Measurements from ENCODE around the gene ASTN2.

Gene ASTN2

DNA sequence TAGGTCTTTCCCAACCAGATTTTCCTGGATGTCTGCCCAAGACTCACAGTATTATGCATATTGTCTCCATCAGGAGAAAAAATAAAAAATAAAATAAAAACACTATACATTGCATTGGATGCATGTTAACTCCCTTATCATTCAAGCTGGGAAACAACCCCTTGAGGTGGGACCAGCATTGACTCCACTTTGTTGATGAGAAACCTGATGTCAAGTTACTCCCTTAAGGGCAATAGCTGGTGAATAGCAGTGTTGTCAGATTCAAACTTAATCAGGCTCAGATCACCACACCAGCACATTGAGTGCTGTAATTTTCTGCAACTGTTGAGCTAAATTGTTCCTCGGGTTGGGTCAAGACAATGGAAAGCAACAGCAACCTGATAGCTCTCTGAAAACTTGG lies 991.7 kb downstream of the ASTN2 start:
- DNase-seq (ENCODE audit: low read depth in 2 of 2): no peak

DNA sequence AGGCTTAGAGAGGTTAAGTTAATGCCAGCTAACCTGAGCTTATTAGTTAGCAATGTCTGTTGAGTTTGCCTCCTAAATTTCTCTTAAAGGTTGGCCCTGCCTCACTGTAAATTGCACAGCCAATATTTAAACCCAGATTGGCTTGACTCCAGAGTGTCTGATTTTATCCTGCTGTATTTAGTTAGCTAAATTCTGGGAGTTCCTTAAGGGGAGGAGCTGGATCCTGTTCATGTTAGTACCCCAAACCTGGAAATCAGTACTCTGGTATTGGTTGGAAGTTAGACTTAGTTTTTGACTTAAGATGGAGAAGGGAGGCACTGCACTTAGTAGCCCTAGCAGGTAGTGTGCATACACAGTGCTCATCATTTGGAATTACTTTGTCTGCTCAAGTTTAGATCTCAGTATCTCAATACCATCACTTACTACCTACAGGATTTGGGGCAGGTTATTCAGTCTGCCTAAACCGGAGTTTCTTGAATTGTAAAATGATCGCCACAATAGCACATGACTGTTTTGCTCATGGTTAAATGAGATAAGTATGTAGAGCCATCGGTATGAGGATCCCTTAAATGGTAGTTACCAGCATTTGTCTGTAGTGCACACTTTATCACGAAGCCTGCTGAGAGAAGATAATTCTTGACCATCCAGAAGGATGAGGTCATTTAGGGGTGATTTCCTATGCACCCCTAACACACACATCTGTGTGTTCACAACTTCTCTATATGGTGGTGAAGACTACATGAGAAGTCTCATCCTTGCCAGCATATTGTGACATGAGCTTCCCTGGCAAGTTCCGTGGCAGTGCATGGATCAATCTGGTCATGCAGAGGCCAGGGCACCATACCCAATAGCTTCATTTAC lies 992.5 kb downstream of the ASTN2 start:
- no peak for DNase-seq (ENCODE audit: low read depth in 2 of 2)

DNA sequence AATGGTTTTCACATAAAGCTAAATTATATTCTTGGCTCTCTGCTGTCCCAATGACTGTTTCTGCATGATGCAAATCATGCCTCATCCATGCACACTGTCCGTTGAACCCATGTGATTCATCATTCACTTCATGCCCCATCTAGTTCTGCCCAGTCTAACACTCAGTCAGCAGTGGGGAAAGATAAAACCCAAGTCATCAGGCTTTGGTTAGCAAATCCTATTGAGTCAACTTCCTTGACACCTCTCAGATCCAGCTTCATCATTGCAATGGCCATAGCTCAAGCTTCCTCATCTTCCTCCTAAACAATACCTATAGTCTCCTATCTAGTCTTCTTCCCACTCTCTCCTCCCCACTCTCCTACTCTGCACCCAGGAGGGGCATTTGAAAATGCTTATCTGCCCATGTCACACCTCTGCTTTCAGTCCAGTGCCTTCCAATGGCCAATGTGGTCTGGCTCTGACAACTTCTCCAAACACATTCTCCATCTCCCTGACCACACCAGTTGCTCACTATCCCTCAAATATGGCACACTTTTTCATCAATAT lies 993.8 kb downstream of the ASTN2 start:
- no peak for DNase-seq (ENCODE audit: low read depth in 2 of 2)

GRCh38 chr9:116419181-116419580 lies 995.7 kb downstream of the ASTN2 start:
- DNase-seq (ENCODE audit: low read depth in 2 of 2): no peak

GRCh38 chr9:116417464-116417863 lies 997.4 kb downstream of the ASTN2 start:
- DNase-seq (ENCODE audit: low read depth in 2 of 2): no peak

GRCh38 chr9:116416421-116416820 lies 998.4 kb downstream of the ASTN2 start:
- no peak for DNase-seq (ENCODE audit: low read depth in 2 of 2)

DNA sequence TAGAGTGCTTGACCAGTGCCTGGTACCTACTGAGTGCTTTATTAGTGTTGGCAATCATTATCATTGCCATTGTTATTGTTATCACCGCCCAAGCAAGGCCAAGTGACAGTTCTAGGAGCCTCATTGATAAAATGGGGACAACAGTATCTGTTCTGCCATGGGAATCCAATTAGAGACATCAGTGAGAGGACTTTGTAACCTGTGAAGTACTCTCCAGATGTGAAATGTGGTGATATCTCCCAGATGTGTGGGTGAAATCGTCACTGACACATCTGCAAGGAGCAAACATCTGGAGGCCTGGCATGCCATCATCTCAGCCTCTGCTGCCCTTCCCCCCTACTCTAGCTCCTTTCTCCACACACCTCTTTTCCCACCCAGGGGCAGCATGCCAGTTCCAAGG lies 1000.5 kb downstream of the ASTN2 start:
- no peak for DNase-seq (ENCODE audit: low read depth in 2 of 2)

GRCh38 chr9:116411506-116411905 lies 1003.4 kb downstream of the ASTN2 start:
- no peak for DNase-seq (ENCODE audit: low read depth in 2 of 2)

GRCh38 chr9:116409638-116410037 lies 1005.2 kb downstream of the ASTN2 start:
- no peak for DNase-seq (ENCODE audit: low read depth in 2 of 2)

GRCh38 chr9:116409129-116409528 lies 1005.7 kb downstream of the ASTN2 start:
- DNase-seq (ENCODE audit: low read depth in 2 of 2): no peak

GRCh38 chr9:116406469-116406868 lies 1008.4 kb downstream of the ASTN2 start:
- no peak for DNase-seq (ENCODE audit: low read depth in 2 of 2)

DNA sequence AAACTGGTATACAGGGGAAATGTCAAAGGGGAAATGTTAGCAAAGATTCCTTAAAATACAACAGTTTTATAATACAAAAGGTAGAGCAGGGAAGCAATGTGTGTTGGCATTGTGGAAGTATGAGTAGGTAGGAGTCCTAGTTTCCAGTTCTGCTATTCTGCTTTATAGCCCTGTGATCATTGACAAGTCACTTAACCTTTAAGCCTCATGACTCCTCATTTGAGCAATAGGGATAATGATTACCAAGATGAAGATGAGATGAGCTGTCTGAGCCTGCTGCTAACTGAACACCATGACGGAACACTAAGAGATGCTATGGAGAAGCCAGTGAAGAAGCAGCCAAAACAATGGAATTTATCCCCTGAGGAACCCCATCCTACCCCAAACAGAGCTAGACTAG lies 1009.5 kb downstream of the ASTN2 start:
- DNase-seq (ENCODE audit: low read depth in 2 of 2): no peak

GRCh38 chr9:116404228-116404627 lies 1010.6 kb downstream of the ASTN2 start:
- no peak for DNase-seq (ENCODE audit: low read depth in 2 of 2)

DNA sequence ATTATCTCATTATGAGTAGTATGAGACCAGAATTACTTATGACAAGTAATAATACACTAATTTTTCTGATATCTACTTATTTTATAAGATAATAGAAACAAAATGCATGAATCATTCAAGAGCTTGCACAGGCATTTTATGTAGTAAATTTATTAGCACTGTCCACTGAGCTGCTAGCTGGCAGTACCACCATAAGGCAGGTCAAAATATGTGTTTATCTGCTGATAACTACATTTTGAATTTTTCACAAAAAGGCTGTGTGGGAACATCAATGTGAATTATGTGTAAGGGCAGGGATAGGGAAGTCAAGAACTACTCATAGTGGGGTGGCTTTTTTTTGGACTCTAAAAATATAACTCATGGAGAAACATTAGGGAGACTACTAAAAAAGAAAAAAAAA lies 1011.7 kb downstream of the ASTN2 start:
- DNase-seq (ENCODE audit: low read depth in 2 of 2): no peak

DNA sequence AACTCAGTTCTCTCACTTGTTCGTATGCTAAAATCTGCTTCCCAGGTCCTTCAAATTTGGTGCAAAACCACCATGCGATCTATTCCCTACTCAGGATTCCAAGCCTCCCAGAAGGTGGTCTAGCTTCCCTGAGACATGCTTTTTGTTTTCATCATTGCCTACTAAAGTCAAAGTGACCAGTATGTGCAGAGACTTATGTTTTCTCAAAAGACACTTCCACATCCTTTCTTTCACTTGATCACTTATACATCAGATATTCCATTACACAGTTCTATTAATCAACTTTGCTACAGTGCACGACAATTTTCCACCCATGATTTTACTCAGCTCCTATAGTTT lies 1019.2 kb downstream of the ASTN2 start:
- DNase-seq (ENCODE audit: low read depth in 2 of 2): no peak

DNA sequence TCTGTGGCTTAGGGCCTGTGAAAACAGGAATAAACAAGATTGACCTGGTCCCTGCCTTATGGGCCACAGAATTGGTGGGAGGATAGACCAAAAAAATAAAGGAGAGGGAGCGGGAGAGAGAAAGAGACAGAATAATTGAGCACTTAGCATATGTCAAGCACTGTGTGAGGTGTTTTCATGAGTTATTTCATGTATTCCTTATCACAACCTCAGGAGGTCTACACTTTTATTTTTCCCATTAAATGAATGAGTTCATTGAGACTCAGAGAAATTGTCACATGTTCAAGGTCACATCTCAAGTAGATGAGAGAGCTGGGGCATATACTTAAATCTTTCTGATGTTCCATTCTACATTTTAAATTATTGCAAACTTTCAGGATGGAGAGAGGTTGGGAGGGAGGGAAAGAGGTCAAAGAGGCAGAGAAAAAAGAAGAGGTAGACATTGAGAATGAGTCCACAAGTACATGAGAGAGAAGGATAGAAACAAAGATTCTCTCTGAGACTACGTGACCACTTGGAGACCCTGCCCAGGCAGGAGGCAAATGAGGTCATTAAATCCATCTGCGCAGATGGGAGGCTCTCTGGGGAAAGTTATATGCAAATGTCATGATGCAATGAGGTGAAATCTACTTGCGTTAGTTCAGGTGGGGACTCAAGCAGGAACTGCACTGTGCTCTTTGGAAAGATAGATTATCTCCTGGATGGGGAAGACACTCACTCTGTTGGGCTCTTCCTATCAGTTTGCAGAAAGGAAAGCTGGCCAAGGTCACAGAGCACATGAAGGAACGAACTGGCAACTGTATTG lies 1019.8 kb downstream of the ASTN2 start:
- no peak for DNase-seq (ENCODE audit: low read depth in 2 of 2)

- no peak for DNase-seq (ENCODE audit: low read depth in 2 of 2)
Observed at GRCh38 chr9:116394070-116394469, 1020.8 kb downstream of the ASTN2 start.

GRCh38 chr9:116393198-116393597 lies 1021.7 kb downstream of the ASTN2 start:
- no peak for DNase-seq (ENCODE audit: low read depth in 2 of 2)

DNA sequence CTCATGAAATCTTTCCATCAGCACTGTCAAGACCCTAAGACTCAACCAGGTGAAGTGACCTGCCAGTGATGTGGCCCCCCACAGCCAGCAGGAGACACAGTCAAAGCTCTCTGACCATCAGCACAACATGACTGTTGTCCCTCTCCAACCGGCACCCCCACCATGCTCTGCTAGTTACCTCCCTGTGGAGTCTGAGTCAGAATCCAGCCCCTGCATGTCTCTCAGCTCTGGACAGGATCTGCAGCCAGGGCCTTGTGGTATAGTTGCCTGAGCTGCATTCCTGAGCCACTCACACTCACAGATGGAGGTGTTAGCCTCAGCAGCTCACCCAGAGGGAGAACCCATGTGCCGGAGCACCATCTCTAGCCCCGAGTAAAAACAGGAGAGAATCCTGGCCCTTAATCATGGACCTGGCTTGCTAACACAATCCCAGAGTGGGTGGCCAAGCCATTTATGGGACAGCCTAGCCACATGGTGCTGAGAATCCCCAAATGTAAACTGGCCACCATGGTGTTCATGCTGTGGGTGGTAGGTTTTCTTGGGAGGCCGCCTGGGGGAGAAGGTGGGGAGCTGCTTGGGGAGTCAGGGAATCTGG lies 1023.5 kb downstream of the ASTN2 start:
- DNase-seq (ENCODE audit: low read depth in 2 of 2): no peak

DNA sequence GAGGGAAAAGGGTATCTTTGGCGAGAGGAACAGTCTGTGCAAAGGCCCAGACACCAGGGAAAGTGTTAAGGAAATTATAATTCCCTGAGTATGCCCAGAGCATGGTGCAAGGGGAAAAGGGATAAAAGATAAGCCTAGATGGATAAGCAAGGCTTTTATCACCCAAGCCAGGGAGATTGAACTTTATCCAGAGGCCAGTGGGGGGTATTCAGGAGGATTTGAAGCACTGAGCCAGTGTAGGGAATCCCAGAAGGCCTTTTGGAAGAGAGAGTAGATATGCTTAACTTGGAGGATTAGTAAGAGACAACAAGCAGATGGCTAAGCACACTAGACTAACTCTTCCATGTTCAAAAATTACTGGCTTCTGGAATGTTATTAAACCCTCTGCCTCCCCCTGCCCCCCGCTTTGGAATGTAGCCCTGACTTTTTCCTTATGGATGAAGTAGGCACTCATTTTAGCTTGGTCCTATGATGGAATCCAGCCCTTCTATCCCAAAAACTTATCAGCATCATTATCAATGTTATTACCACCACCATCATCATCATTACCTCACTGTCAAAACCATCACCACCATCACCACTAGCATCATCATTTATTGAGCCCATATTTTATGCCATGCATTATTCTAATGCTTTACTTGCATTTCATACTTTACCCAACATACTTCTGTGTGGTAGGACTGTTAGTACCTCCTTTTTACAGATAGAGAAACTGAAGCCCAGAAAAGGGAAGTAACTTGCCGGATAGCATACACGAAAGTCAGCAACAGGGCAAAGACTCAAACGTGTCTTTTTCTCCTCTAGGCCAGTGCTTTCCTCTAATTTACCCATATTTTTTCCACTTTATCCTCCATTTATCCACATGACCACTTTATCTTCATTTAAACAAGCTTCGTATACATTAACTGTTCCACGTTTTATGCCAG lies 1024.3 kb downstream of the ASTN2 start:
- DNase-seq (ENCODE audit: low read depth in 2 of 2): no peak

- no peak for DNase-seq (ENCODE audit: low read depth in 2 of 2)
Observed at GRCh38 chr9:116389541-116390302, 1025.1 kb downstream of the ASTN2 start.
